ENCODE data around the gene ADIRF. TPM values are rescaled to one million over a fixed set of nuclear protein-coding genes. Genes with fewer than 3 reads are reported as not detected.
"Not testable (repeated sequence)": the region's sequence is repeated elsewhere in the genome, so short reads cannot be mapped to it uniquely, and the experiment has no call there.

The ADIRF gene
- polyA plus RNA-seq, 1 donor (not counting 4 experiments of a cell fraction or from before 2014, with no cell fraction given), result 157 TPM

- Histone ChIP-seq H3K4me3 (ENCODE audit: control insufficient read depth in 2 of 3, extremely low read depth in 1 of 3, insufficient read depth in 2 of 3, low read depth in 1 of 3, low read length in 3 of 3) (no peak overlapping the region), H3K79me2 (ENCODE audit: control insufficient read depth, insufficient read depth, low read length) (no peaks in the 10 kb centered on the region), H3K27me3 (ENCODE audit: control insufficient read depth, extremely low read depth, insufficient read depth, low read length) (no peaks in the 10 kb centered on the region), H3K9ac (ENCODE audit: control insufficient read depth, extremely low read depth, insufficient read depth, low read length) (no peak overlapping the region), H3K4me2 (ENCODE audit: control insufficient read depth, extremely low read depth, insufficient read depth, low read depth, low read length) (no peak overlapping the region), H3K4me1 (ENCODE audit: control insufficient read depth, extremely low read depth, insufficient read depth, low read length) (no peaks in the 10 kb centered on the region), H3K9me3 (ENCODE audit: control insufficient read depth, low read depth, low read length) (no peaks in the 10 kb centered on the region), H3K36me3 (ENCODE audit: control insufficient read depth in 2 of 2, extremely low read depth in 1 of 2, insufficient read depth in 2 of 2, low read length in 2 of 2) (no peaks in the 10 kb centered on the region), H3K27ac (ENCODE audit: control insufficient read depth, insufficient read depth, low read length) (no peak overlapping the region), H4K20me1 (ENCODE audit: control insufficient read depth, extremely low read depth, insufficient read depth, low read length) (no peaks in the 10 kb centered on the region), H3K9me1 (ENCODE audit: control insufficient read depth, extremely low read depth, insufficient read depth, low read length) (no peaks in the 10 kb centered on the region), H2AFZ (ENCODE audit: control insufficient read depth, low read length) (no peak overlapping the region)
- DNase-seq (ENCODE audit: low read depth, low spot score) (no peak), FAIRE-seq (no peak)
- dilution Hi-C loops (cut with MboI; ENCODE audit: extremely low pct_ligation_motif_present, low sequenced_read_pairs), result no loop called here
- no peak for TF ChIP-seq CTCF (optimal IDR thresholded peaks at IDR 0.05 in 1 of 3, IDR thresholded peaks at IDR 0.05 in 1 of 3, conservative IDR thresholded peaks at IDR 0.05 in 1 of 3; ENCODE audit: extremely low read depth in 1 of 3, insufficient read depth in 2 of 3, low read length in 3 of 3)
- no peak for TF ChIP-seq EZH2 (IDR thresholded peaks at IDR 0.05; ENCODE audit: low read length)
Measured at GRCh38 chr10:86992456-86992855, 24.2 kb downstream of the ADIRF start.

- H3K9ac ChIP-seq (ENCODE audit: control insufficient read depth, extremely low read depth, insufficient read depth, low read length), result no peak overlapping the region
- no peak for DNase-seq (ENCODE audit: low read depth, low spot score)
- H3K9me3 ChIP-seq (ENCODE audit: control insufficient read depth, low read depth, low read length), result no peaks in the 10 kb centered on the region
- no peaks in the 10 kb centered on the region for H3K9me1 ChIP-seq (ENCODE audit: control insufficient read depth, extremely low read depth, insufficient read depth, low read length)
- H3K4me2 ChIP-seq (ENCODE audit: control insufficient read depth, extremely low read depth, insufficient read depth, low read depth, low read length), result no peak overlapping the region
- no peaks in the 10 kb centered on the region for H3K79me2 ChIP-seq (ENCODE audit: control insufficient read depth, insufficient read depth, low read length)
- no peaks in the 10 kb centered on the region for H4K20me1 ChIP-seq (ENCODE audit: control insufficient read depth, extremely low read depth, insufficient read depth, low read length)
- no peak overlapping the region for H3K4me3 ChIP-seq (ENCODE audit: control insufficient read depth in 2 of 3, extremely low read depth in 1 of 3, insufficient read depth in 2 of 3, low read depth in 1 of 3, low read length in 3 of 3)
- no peak for FAIRE-seq
- no peaks in the 10 kb centered on the region for H3K27me3 ChIP-seq (ENCODE audit: control insufficient read depth, extremely low read depth, insufficient read depth, low read length)
- H3K36me3 ChIP-seq (ENCODE audit: control insufficient read depth in 2 of 2, extremely low read depth in 1 of 2, insufficient read depth in 2 of 2, low read length in 2 of 2), result no peaks in the 10 kb centered on the region
- TF ChIP-seq EZH2 (IDR thresholded peaks at IDR 0.05; ENCODE audit: low read length) (no peak), CTCF (optimal IDR thresholded peaks at IDR 0.05 in 1 of 3, IDR thresholded peaks at IDR 0.05 in 1 of 3, conservative IDR thresholded peaks at IDR 0.05 in 1 of 3; ENCODE audit: extremely low read depth in 1 of 3, insufficient read depth in 2 of 3, low read length in 3 of 3) (no peak)
- H3K27ac ChIP-seq (ENCODE audit: control insufficient read depth, insufficient read depth, low read length), result no peak overlapping the region
- dilution Hi-C loops (cut with MboI; ENCODE audit: extremely low pct_ligation_motif_present, low sequenced_read_pairs), result no loop called here
- no peaks in the 10 kb centered on the region for H3K4me1 ChIP-seq (ENCODE audit: control insufficient read depth, extremely low read depth, insufficient read depth, low read length)
- no peak overlapping the region for H2AFZ ChIP-seq (ENCODE audit: control insufficient read depth, low read length)
Measured at GRCh38 chr10:86992929-86993328, 24.6 kb downstream of the ADIRF start.

GRCh38 chr10:86999802-87000403 lies 31.6 kb downstream of the ADIRF start:
- H2AFZ ChIP-seq (ENCODE audit: control insufficient read depth, low read length); FAIRE-seq; H3K9me1 ChIP-seq (ENCODE audit: control insufficient read depth, extremely low read depth, insufficient read depth, low read length); H3K4me1 ChIP-seq (ENCODE audit: control insufficient read depth, extremely low read depth, insufficient read depth, low read length); DNase-seq (ENCODE audit: low read depth, low spot score); H3K4me3 ChIP-seq (ENCODE audit: control insufficient read depth in 2 of 3, extremely low read depth in 1 of 3, insufficient read depth in 2 of 3, low read depth in 1 of 3, low read length in 3 of 3); H3K36me3 ChIP-seq (ENCODE audit: control insufficient read depth in 2 of 2, extremely low read depth in 1 of 2, insufficient read depth in 2 of 2, low read length in 2 of 2); H3K4me2 ChIP-seq (ENCODE audit: control insufficient read depth, extremely low read depth, insufficient read depth, low read depth, low read length); H3K9me3 ChIP-seq (ENCODE audit: control insufficient read depth, low read depth, low read length); dilution Hi-C loops (cut with MboI; ENCODE audit: extremely low pct_ligation_motif_present, low sequenced_read_pairs); H3K9ac ChIP-seq (ENCODE audit: control insufficient read depth, extremely low read depth, insufficient read depth, low read length); H3K79me2 ChIP-seq (ENCODE audit: control insufficient read depth, insufficient read depth, low read length); H4K20me1 ChIP-seq (ENCODE audit: control insufficient read depth, extremely low read depth, insufficient read depth, low read length); H3K27ac ChIP-seq (ENCODE audit: control insufficient read depth, insufficient read depth, low read length); H3K27me3 ChIP-seq (ENCODE audit: control insufficient read depth, extremely low read depth, insufficient read depth, low read length): not testable (repeated sequence)
